ENCODE results near the gene ARHGAP24. TPM values are rescaled to one million over a fixed set of nuclear protein-coding genes. Genes with fewer than 3 reads are reported as not detected.

ARHGAP24 gene
- total RNA-seq, 2 experiments from 2014 or later = 0.22 to 0.70 TPM

DNA sequence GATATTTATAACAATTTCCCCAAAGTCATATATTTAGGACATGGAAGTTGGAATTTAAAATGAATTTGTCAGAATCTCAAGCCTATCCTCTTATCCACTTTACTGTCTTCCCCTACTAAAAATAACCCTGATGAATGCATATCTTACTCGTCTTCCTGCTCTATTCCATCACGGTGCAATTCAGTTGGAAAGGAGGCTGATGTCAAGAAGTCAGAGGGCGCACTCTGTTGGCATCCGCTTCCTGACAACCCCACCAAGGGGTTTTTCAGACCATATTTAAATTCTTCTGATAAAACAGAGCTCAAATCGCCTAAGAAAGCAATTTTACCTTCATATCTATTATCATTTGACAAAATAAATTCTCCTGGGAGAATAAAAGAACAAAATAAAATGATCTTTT is 233.5 kb downstream of the ARHGAP24 start:
- no peak for TF ChIP-seq CTCF (IDR thresholded peaks at IDR 0.05)
- no peak for ATAC-seq
- Mint-ChIP-seq H3K4me1 (ENCODE audit: low read depth) (no peaks in the 10 kb centered on the region), H3K27me3 (no peaks in the 10 kb centered on the region), H3K27ac (no peak overlapping the region), H3K4me3 (no peak overlapping the region), H3K9me3 (no peaks in the 10 kb centered on the region), H3K36me3 (ENCODE audit: low read depth) (no peaks in the 10 kb centered on the region)
- no peak for DNase-seq
- POLR2A ChIA-PET = no interaction called here
- CTCF ChIA-PET = no interaction called here
- intact Hi-C loops (cut with micrococcal nuclease) = no loop called here

DNA sequence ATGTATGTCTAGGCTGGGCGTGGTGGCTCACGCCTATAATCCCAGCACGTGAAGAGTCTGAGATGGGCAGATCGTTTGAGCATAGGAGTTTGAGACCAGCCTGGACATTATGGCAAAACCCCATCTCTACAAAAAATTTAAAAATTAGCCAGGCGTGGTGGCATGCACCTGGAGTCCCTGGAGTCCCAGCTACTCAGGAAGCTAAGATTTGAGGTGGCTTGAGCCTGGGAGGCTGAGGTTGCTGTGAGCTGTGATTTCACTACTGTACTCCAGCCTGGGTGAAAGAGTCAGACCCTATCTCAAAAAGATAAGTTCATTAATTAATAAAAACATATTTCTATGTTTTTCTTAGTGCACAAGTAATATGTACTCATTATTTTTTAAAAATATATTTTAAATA is 238.1 kb downstream of the ARHGAP24 start:
- POLR2A ChIA-PET = no interaction called here

GRCh38 chr4:85715991-85716737 is 241.2 kb downstream of the ARHGAP24 start:
- ChIA-PET POLR2A (no interaction called here), CTCF (no interaction called here)
- intact Hi-C loops (cut with micrococcal nuclease) = no loop called here
- no peaks in the 10 kb centered on the region for H3K4me1 Mint-ChIP-seq (ENCODE audit: low read depth)
- H3K27ac Mint-ChIP-seq = no peak overlapping the region
- no peak overlapping the region for H3K4me3 Mint-ChIP-seq
- no peaks in the 10 kb centered on the region for H3K27me3 Mint-ChIP-seq
- no peak for TF ChIP-seq CTCF (IDR thresholded peaks at IDR 0.05)
- H3K9me3 Mint-ChIP-seq = no peaks in the 10 kb centered on the region
- ATAC-seq (no peak), DNase-seq (no peak)
- H3K36me3 Mint-ChIP-seq (ENCODE audit: low read depth) = no peaks in the 10 kb centered on the region

More for the DNA sequence above, 238.1 kb downstream of the ARHGAP24 start:
- intact Hi-C loops (cut with micrococcal nuclease) = no loop called here
- TF ChIP-seq CTCF (IDR thresholded peaks at IDR 0.05) = no peak
- no peaks in the 10 kb centered on the region for H3K27me3 Mint-ChIP-seq
- no peaks in the 10 kb centered on the region for H3K4me1 Mint-ChIP-seq (ENCODE audit: low read depth)
- ATAC-seq (no peak), DNase-seq (no peak)
- no peaks in the 10 kb centered on the region for H3K9me3 Mint-ChIP-seq
- no peaks in the 10 kb centered on the region for H3K36me3 Mint-ChIP-seq (ENCODE audit: low read depth)
- CTCF ChIA-PET = no interaction called here
- no peak overlapping the region for H3K4me3 Mint-ChIP-seq
- H3K27ac Mint-ChIP-seq = no peak overlapping the region

GRCh38 chr4:85717351-85717750 is 242.4 kb downstream of the ARHGAP24 start:
- CTCF ChIA-PET = no interaction called here
- no peaks in the 10 kb centered on the region for H3K27me3 Mint-ChIP-seq
- TF ChIP-seq CTCF (IDR thresholded peaks at IDR 0.05) = no peak
- no peak overlapping the region for H3K4me3 Mint-ChIP-seq
- H3K36me3 Mint-ChIP-seq (ENCODE audit: low read depth) = no peaks in the 10 kb centered on the region
- intact Hi-C loops (cut with micrococcal nuclease) = no loop called here
- no peaks in the 10 kb centered on the region for H3K4me1 Mint-ChIP-seq (ENCODE audit: low read depth)
- H3K9me3 Mint-ChIP-seq = no peaks in the 10 kb centered on the region
- no peak overlapping the region for H3K27ac Mint-ChIP-seq
- DNase-seq = no peak
- ATAC-seq = no peak
- POLR2A ChIA-PET = no interaction called here

- intact Hi-C loops (cut with micrococcal nuclease) = no loop called here
- DNase-seq (no peak), ATAC-seq (no peak)
- no peak overlapping the region for H3K27ac Mint-ChIP-seq
- H3K27me3 Mint-ChIP-seq = no peaks in the 10 kb centered on the region
- ChIA-PET CTCF (no interaction called here), POLR2A (no interaction called here)
- TF ChIP-seq CTCF (IDR thresholded peaks at IDR 0.05) = no peak
- no peaks in the 10 kb centered on the region for H3K9me3 Mint-ChIP-seq
- H3K36me3 Mint-ChIP-seq (ENCODE audit: low read depth) = no peaks in the 10 kb centered on the region
- no peaks in the 10 kb centered on the region for H3K4me1 Mint-ChIP-seq (ENCODE audit: low read depth)
- H3K4me3 Mint-ChIP-seq = no peak overlapping the region
Measured at GRCh38 chr4:85717847-85718246, 242.9 kb downstream of the ARHGAP24 start.
